ENCODE data around the gene PAPOLA. TPM values are rescaled to one million over a fixed set of nuclear protein-coding genes. Genes with fewer than 3 reads are reported as not detected.
"Not testable (repeated sequence)": the region's sequence is repeated elsewhere in the genome, so short reads cannot be mapped to it uniquely, and the experiment has no call there.

Gene PAPOLA
- total RNA-seq, 1 donor from 2014 or later = 102 TPM

- TF ChIP-seq CTCF (IDR thresholded peaks at IDR 0.05; ENCODE audit: insufficient read depth, low read length, poor library complexity, severe bottlenecking) = no peak
- no peak for DNase-seq (ENCODE audit: low read depth)
- Histone ChIP-seq H3K27me3 (ENCODE audit: control insufficient read depth, insufficient read depth, low read length) (no peaks in the 10 kb centered on the region), H3K4me3 (ENCODE audit: low read depth, low read length) (no peak overlapping the region), H3K36me3 (ENCODE audit: control insufficient read depth, insufficient read depth, low read length) (no peaks in the 10 kb centered on the region)
These were observed 7.9 kb upstream of the PAPOLA start for GRCh38 chr14:96494331-96494730.

GRCh38 chr14:96497087-96497486, 5.1 kb upstream of the PAPOLA start:
- Histone ChIP-seq H3K4me3 (ENCODE audit: low read depth, low read length) (no peak overlapping the region), H3K36me3 (ENCODE audit: control insufficient read depth, insufficient read depth, low read length) (no peaks in the 10 kb centered on the region), H3K27me3 (ENCODE audit: control insufficient read depth, insufficient read depth, low read length) (no peaks in the 10 kb centered on the region)
- no peak for DNase-seq (ENCODE audit: low read depth)
- no peak for TF ChIP-seq CTCF (IDR thresholded peaks at IDR 0.05; ENCODE audit: insufficient read depth, low read length, poor library complexity, severe bottlenecking)

GRCh38 chr14:96497586-96497985, 4.6 kb upstream of the PAPOLA start:
- Histone ChIP-seq H3K27me3 (ENCODE audit: control insufficient read depth, insufficient read depth, low read length) (no peaks in the 10 kb centered on the region), H3K4me3 (ENCODE audit: low read depth, low read length) (no peak overlapping the region), H3K36me3 (ENCODE audit: control insufficient read depth, insufficient read depth, low read length) (no peaks in the 10 kb centered on the region)
- TF ChIP-seq CTCF (IDR thresholded peaks at IDR 0.05; ENCODE audit: insufficient read depth, low read length, poor library complexity, severe bottlenecking) = no peak
- no peak for DNase-seq (ENCODE audit: low read depth)

GRCh38 chr14:96501217-96501739, 904 bp upstream of the PAPOLA start:
- DNase-seq (ENCODE audit: low read depth) = no peak
- TF ChIP-seq CTCF (IDR thresholded peaks at IDR 0.05; ENCODE audit: insufficient read depth, low read length, poor library complexity, severe bottlenecking) = no peak

GRCh38 chr14:96502621-96503305, 581 bp downstream of the PAPOLA start:
- DNase-seq (ENCODE audit: low read depth) = no peak
- H3K27me3 ChIP-seq (ENCODE audit: control insufficient read depth, insufficient read depth, low read length) = no peaks in the 10 kb centered on the region
- no peak for TF ChIP-seq CTCF (IDR thresholded peaks at IDR 0.05; ENCODE audit: insufficient read depth, low read length, poor library complexity, severe bottlenecking)
- no peaks in the 10 kb centered on the region for H3K36me3 ChIP-seq (ENCODE audit: control insufficient read depth, insufficient read depth, low read length)
- H3K4me3 ChIP-seq (ENCODE audit: low read depth, low read length) = peak overlapping the region; percentile 84

More at GRCh38 chr14:96501217-96501739, 904 bp upstream of the PAPOLA start:
- H3K27me3 ChIP-seq (ENCODE audit: control insufficient read depth, insufficient read depth, low read length) = no peaks in the 10 kb centered on the region
- H3K36me3 ChIP-seq (ENCODE audit: control insufficient read depth, insufficient read depth, low read length) = no peaks in the 10 kb centered on the region
- H3K4me3 ChIP-seq (ENCODE audit: low read depth, low read length) = peak overlapping the region; percentile 84

GRCh38 chr14:96503306-96503679, 1.1 kb downstream of the PAPOLA start:
- no peaks in the 10 kb centered on the region for H3K36me3 ChIP-seq (ENCODE audit: control insufficient read depth, insufficient read depth, low read length)

GRCh38 chr14:96504353-96504752, 2.2 kb downstream of the PAPOLA start:
- H3K4me3 ChIP-seq (ENCODE audit: low read depth, low read length); H3K36me3 ChIP-seq (ENCODE audit: control insufficient read depth, insufficient read depth, low read length); H3K27me3 ChIP-seq (ENCODE audit: control insufficient read depth, insufficient read depth, low read length); DNase-seq (ENCODE audit: low read depth): not testable (repeated sequence)

More at GRCh38 chr14:96503306-96503679, 1.1 kb downstream of the PAPOLA start:
- H3K4me3 ChIP-seq (ENCODE audit: low read depth, low read length) = peak overlapping the region; percentile 84
- no peak for TF ChIP-seq CTCF (IDR thresholded peaks at IDR 0.05; ENCODE audit: insufficient read depth, low read length, poor library complexity, severe bottlenecking)
- DNase-seq (ENCODE audit: low read depth) = no peak
- H3K27me3 ChIP-seq (ENCODE audit: control insufficient read depth, insufficient read depth, low read length) = no peaks in the 10 kb centered on the region

Measured in kidney epithelial cell (primary cell).